Embryonic facial prominence (tissue), 1 donor: ENCODE results near the gene IL1A.

Experiments
- DNase-seq: peaks from one replicate; pipeline ENCODE4 v3.0.0-alpha.2; 2016; ENCODE audit errors: extremely low spot score

Gene IL1A

GRCh38 chr2:112818094-112818902 is 34.0 kb upstream of the IL1A start:
- DNase-seq = no peak

GRCh38 chr2:112817082-112817689 is 32.9 kb upstream of the IL1A start:
- no peak for DNase-seq

GRCh38 chr2:112814278-112814677 is 30.0 kb upstream of the IL1A start:
- DNase-seq = no peak

GRCh38 chr2:112813280-112813966 is 29.1 kb upstream of the IL1A start:
- no peak for DNase-seq

GRCh38 chr2:112812318-112813267 is 28.3 kb upstream of the IL1A start:
- DNase-seq = no peak

- DNase-seq = no peak
These were observed 27.6 kb upstream of the IL1A start for GRCh38 chr2:112811841-112812306.

GRCh38 chr2:112811276-112811831 is 27.1 kb upstream of the IL1A start:
- no peak for DNase-seq

- no peak for DNase-seq
These were observed 24.8 kb upstream of the IL1A start for GRCh38 chr2:112809112-112809511.

GRCh38 chr2:112807233-112807807 is 23.0 kb upstream of the IL1A start:
- DNase-seq = no peak

GRCh38 chr2:112805542-112805941 is 21.2 kb upstream of the IL1A start:
- DNase-seq = no peak

GRCh38 chr2:112803691-112804521 is 19.6 kb upstream of the IL1A start:
- no peak for DNase-seq

- no peak for DNase-seq
These were observed 16.7 kb upstream of the IL1A start for GRCh38 chr2:112800881-112801583.

GRCh38 chr2:112798979-112799975 is 15.0 kb upstream of the IL1A start:
- DNase-seq = no peak

- DNase-seq = no peak
These were observed 12.2 kb upstream of the IL1A start for GRCh38 chr2:112796486-112796885.

- DNase-seq = no peak
These were observed 11.5 kb upstream of the IL1A start for GRCh38 chr2:112795774-112796173.

- DNase-seq = no peak
These were observed 10.5 kb upstream of the IL1A start for GRCh38 chr2:112794841-112795240.

GRCh38 chr2:112794131-112794733 is 9.9 kb upstream of the IL1A start:
- DNase-seq = no peak
